Endometrial microvascular endothelial cells (primary cell): ENCODE results near the gene CRHR2. TPM values are rescaled to one million over a fixed set of nuclear protein-coding genes. Genes with fewer than 3 reads are reported as not detected.
"Not testable (repeated sequence)": the region's sequence is repeated elsewhere in the genome, so short reads cannot be mapped to it uniquely, and the experiment has no call there.

Source experiments
- in situ Hi-C: cut with HindIII; loops from 2 replicates; pipeline ENCODE4 v1.10.0; 2017; ENCODE audit warnings: low sequenced_read_pairs, low pct_unique_long_range_greater_than_20kb; ENCODE audit errors: inconsistent ontology term
- total RNA-seq: library from RNA; depleted of rRNA; stranded (reverse); fragments of >200 nt; gene quantifications from one replicate; pipeline ENCODE4 v1.2.3, GENCODE V29; 2015; ENCODE audit errors: inconsistent ontology term

The CRHR2 gene
- total RNA-seq = not detected

- in situ Hi-C loops = no loop called here
Measured at GRCh38 chr7:30682212-30683083, at the start of gene CRHR2. TSS of gene CRHR2 (minus strand) at chr7:30682456. CDS start at chr7:30682280, 176 bp downstream.

- in situ Hi-C loops = no loop called here
Measured at GRCh38 chr7:30731581-30731980, 49.3 kb upstream of the CRHR2 start.

- in situ Hi-C loops = no loop called here
Measured at GRCh38 chr7:30730996-30731395, 48.7 kb upstream of the CRHR2 start.

GRCh38 chr7:30730097-30730496 lies 47.8 kb upstream of the CRHR2 start:
- in situ Hi-C loops = no loop called here

GRCh38 chr7:30729642-30730041 lies 47.4 kb upstream of the CRHR2 start:
- in situ Hi-C loops = no loop called here

- in situ Hi-C loops = no loop called here
Measured at GRCh38 chr7:30728591-30729100, 46.4 kb upstream of the CRHR2 start.

GRCh38 chr7:30727061-30727945 lies 45.0 kb upstream of the CRHR2 start:
- in situ Hi-C loops = no loop called here

GRCh38 chr7:30726296-30727006 lies 44.2 kb upstream of the CRHR2 start:
- in situ Hi-C loops = no loop called here

- in situ Hi-C loops = no loop called here
Measured at GRCh38 chr7:30723776-30724175, 41.5 kb upstream of the CRHR2 start.

GRCh38 chr7:30722671-30723070 lies 40.4 kb upstream of the CRHR2 start:
- in situ Hi-C loops = no loop called here

GRCh38 chr7:30722187-30722586 lies 39.9 kb upstream of the CRHR2 start:
- in situ Hi-C loops = no loop called here

- in situ Hi-C loops = no loop called here
Measured at GRCh38 chr7:30721211-30721610, 39.0 kb upstream of the CRHR2 start.

GRCh38 chr7:30719434-30719833 lies 37.2 kb upstream of the CRHR2 start:
- in situ Hi-C loops = not testable (repeated sequence)

GRCh38 chr7:30717181-30717580 lies 34.9 kb upstream of the CRHR2 start:
- in situ Hi-C loops = no loop called here

GRCh38 chr7:30714129-30714528 lies 31.9 kb upstream of the CRHR2 start:
- in situ Hi-C loops = no loop called here

- in situ Hi-C loops = no loop called here
Measured at GRCh38 chr7:30713392-30713791, 31.1 kb upstream of the CRHR2 start.

GRCh38 chr7:30710669-30711068 lies 28.4 kb upstream of the CRHR2 start:
- in situ Hi-C loops = no loop called here

- in situ Hi-C loops = no loop called here
Measured at GRCh38 chr7:30709549-30709948, 27.3 kb upstream of the CRHR2 start.

- in situ Hi-C loops = no loop called here
Measured at GRCh38 chr7:30708983-30709382, 26.7 kb upstream of the CRHR2 start.
